Kidney (tissue), 14 donors: ENCODE results near the gene CTDSP2. TPM values are rescaled to one million over a fixed set of nuclear protein-coding genes. Genes with fewer than 3 reads are reported as not detected.
"Not testable (repeated sequence)": the region's sequence is repeated elsewhere in the genome, so short reads cannot be mapped to it uniquely, and the experiment has no call there.

Experiments
- DNase-seq, 5 donors: peaks; one replicate each; pipeline ENCODE4 v3.0.0-alpha.2; 2013 to 2020
- FAIRE-seq: peaks from 2 replicates; lab custom pipeline; 2012; peaks lifted over from hg19 to GRCh38; lab: Jason Lieb, UNC
- H3K27ac ChIP-seq, 2 donors: one replicate each; pipeline ENCODE4 v1.7.0; 2013; ENCODE audit warnings: low read depth in 2 of 2, low read length in 2 of 2, inconsistent platforms in 1 of 2
- H3K27me3 ChIP-seq: one replicate; pipeline ENCODE4 v1.7.1; 2013; ENCODE audit warnings: low read length, inconsistent platforms; ENCODE audit not compliant: control insufficient read depth, insufficient read depth
- H3K36me3 ChIP-seq, 3 donors: one replicate each; pipeline versions ENCODE4 v1.7.0 to v1.7.1; 2013; ENCODE audit warnings: low read length in 3 of 3, control low read depth in 1 of 3, inconsistent platforms in 1 of 3; ENCODE audit not compliant: insufficient read depth in 3 of 3, control insufficient read depth in 2 of 3
- H3K4me1 ChIP-seq, 3 donors: one replicate each; pipeline versions ENCODE4 v1.7.0 to v1.7.1; 2013; ENCODE audit warnings: low read length in 3 of 3, inconsistent platforms in 1 of 3, low read depth in 1 of 3; ENCODE audit not compliant: control insufficient read depth in 2 of 3, insufficient read depth in 2 of 3
- H3K4me3 ChIP-seq, 3 donors: one replicate each; pipeline versions ENCODE4 v1.7.0 to v1.8.1; 2013; ENCODE audit warnings: low read length in 3 of 3, control low read depth in 1 of 3, inconsistent platforms in 1 of 3
- H3K9ac ChIP-seq, 3 donors: one replicate each; pipeline versions ENCODE4 v1.7.0 to v1.7.1; 2013; ENCODE audit warnings: low read length in 3 of 3, control low read depth in 1 of 3, inconsistent platforms in 1 of 3
- H3K9me3 ChIP-seq, 3 donors: one replicate each; pipeline versions ENCODE4 v1.7.0 to v1.7.1; 2013; ENCODE audit warnings: low read length in 3 of 3, control low read depth in 1 of 3, inconsistent platforms in 1 of 3; ENCODE audit not compliant: control insufficient read depth in 2 of 3, insufficient read depth in 1 of 3
- intact Hi-C: fragments of 100-400 bp; cut with DNase I; formaldehyde crosslinking; loops from one replicate; pipeline ENCODE4 v1.11.1; 2022
- polyA plus RNA-seq: library from polyadenylated mRNA; stranded (reverse); fragments of 350-450 nt; fragmentation: Illumina TruSeq; extraction: RNeasy Lipid Tissue Mini Kit (QIAGEN cat#74804); gene quantifications from one replicate; pipeline ENCODE4 v1.2.3, GENCODE V29; 2014; ENCODE audit warnings: low read depth, low replicate concordance; ENCODE audit not compliant: insufficient read depth
- total RNA-seq: library from RNA; stranded (reverse); fragmentation: NEBNext Ultra II Directional; extraction: Animal tissue kit (Norgen Biotek cat#: 25700); gene quantifications from one replicate; pipeline ENCODE4 v1.2.1, GENCODE V29; 2021
- TF ChIP-seq, protein P1 (sequence below): IDR thresholded peaks from 3 replicates; pipeline ENCODE4 v1.5.1; 2012; ENCODE audit warnings: mild to moderate bottlenecking, moderate library complexity, borderline replicate concordance; ENCODE audit not compliant: insufficient read depth; ENCODE audit errors: extremely low read depth
- donor health status: control.
- donor health status: control.
- donor health status: control.
- donor health status: control.
- donor health status: control.
- donor health status: DM: yes; HTN: yes; CAD: no.
- donor health status: Normal renal cell carcinoma (clear cell type).

Gene CTDSP2
- total and polyA plus RNA-seq, 2 donors from 2014 or later: 46.0 to 198 TPM

DNA sequence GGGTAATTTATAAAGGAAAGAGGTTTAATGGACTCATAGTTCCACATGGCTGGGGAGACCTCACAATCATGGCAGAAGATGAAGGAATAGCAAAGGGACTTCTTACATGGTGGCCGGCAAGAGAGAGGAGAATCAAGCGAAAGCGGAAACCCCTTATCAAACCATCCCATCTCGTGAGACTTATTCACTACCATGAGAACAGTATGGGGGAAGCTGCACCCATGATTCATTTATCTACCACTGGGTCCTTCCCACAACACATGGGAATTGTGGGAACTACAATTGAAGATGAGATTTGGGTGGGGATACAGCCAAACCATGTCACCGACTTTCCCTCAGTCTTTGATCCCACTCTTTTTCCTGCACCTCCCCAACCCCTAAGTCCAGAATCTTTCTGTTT lies 12.6 kb upstream of the CTDSP2 start:
- no peak overlapping the region for H3K9ac ChIP-seq
- no peaks in the 10 kb centered on the region for H3K36me3 ChIP-seq
- H3K27me3 ChIP-seq: no peaks in the 10 kb centered on the region
- no peaks in the 10 kb centered on the region for H3K9me3 ChIP-seq
- intact Hi-C loops: no loop called here
- no peak overlapping the region for H3K4me3 ChIP-seq
- no peak for DNase-seq
- FAIRE-seq: no peak
- TF ChIP-seq, protein P1, sequence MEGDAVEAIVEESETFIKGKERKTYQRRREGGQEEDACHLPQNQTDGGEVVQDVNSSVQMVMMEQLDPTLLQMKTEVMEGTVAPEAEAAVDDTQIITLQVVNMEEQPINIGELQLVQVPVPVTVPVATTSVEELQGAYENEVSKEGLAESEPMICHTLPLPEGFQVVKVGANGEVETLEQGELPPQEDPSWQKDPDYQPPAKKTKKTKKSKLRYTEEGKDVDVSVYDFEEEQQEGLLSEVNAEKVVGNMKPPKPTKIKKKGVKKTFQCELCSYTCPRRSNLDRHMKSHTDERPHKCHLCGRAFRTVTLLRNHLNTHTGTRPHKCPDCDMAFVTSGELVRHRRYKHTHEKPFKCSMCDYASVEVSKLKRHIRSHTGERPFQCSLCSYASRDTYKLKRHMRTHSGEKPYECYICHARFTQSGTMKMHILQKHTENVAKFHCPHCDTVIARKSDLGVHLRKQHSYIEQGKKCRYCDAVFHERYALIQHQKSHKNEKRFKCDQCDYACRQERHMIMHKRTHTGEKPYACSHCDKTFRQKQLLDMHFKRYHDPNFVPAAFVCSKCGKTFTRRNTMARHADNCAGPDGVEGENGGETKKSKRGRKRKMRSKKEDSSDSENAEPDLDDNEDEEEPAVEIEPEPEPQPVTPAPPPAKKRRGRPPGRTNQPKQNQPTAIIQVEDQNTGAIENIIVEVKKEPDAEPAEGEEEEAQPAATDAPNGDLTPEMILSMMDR: no peak
- no peak overlapping the region for H3K27ac ChIP-seq
- H3K4me1 ChIP-seq: peaks cover 0 to 2% (median 0%) of the 10 kb centered on the region in 3 donors

DNA sequence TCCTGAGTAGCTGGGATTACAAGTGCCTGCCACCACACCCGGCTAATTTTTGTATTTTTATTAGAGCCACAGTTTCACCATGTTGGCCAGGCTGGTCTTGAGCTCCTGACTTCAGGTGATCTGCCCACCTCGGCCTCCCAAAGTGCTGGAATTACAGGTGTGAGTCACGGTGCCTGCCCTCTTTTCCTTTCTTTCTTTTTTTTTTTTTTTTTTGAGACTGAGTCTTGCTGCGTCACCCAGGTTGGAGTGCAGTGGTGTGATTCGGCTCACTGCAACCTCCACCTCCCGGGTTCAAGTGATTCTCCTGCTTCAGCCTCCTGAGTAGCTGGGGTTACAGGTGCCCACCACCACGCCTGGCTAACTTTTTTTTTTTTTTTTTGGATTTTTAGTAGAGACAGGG lies 11.6 kb upstream of the CTDSP2 start:
- H3K4me1 ChIP-seq, H3K9me3 ChIP-seq, H3K27ac ChIP-seq, FAIRE-seq, H3K27me3 ChIP-seq, DNase-seq, intact Hi-C loops, H3K36me3 ChIP-seq, H3K4me3 ChIP-seq, H3K9ac ChIP-seq: not testable (repeated sequence)

DNA sequence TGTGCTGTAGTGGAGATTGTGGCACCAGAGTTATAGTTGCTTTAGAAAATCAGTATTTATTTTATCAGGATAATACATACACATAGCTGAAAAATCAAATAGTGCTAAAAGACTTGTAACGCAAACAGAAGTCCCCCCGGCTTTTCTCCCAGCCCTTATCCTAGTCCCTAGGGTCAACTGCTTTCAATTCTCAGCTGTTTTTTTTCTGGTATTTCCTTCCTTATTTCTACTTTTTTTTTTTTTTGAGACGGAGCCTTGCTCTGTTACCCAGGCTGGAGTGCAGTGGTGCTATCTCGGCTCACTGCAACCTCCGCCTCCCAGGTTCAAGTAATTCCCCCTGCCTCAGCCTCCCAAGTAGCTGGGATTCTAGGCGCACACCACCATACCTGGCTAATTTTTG lies 8.4 kb upstream of the CTDSP2 start:
- H3K27me3 ChIP-seq: no peaks in the 10 kb centered on the region
- no peaks in the 10 kb centered on the region for H3K9me3 ChIP-seq
- H3K36me3 ChIP-seq: no peaks in the 10 kb centered on the region
- no peak overlapping the region for H3K4me3 ChIP-seq
- FAIRE-seq: no peak
- no peak for DNase-seq
- H3K27ac ChIP-seq: no peak overlapping the region
- H3K4me1 ChIP-seq: peaks cover 0 to 5% (median 4%) of the 10 kb centered on the region in 3 donors
- H3K9ac ChIP-seq: no peak overlapping the region
- intact Hi-C loops: no loop called here
- TF ChIP-seq, protein P1: no peak

DNA sequence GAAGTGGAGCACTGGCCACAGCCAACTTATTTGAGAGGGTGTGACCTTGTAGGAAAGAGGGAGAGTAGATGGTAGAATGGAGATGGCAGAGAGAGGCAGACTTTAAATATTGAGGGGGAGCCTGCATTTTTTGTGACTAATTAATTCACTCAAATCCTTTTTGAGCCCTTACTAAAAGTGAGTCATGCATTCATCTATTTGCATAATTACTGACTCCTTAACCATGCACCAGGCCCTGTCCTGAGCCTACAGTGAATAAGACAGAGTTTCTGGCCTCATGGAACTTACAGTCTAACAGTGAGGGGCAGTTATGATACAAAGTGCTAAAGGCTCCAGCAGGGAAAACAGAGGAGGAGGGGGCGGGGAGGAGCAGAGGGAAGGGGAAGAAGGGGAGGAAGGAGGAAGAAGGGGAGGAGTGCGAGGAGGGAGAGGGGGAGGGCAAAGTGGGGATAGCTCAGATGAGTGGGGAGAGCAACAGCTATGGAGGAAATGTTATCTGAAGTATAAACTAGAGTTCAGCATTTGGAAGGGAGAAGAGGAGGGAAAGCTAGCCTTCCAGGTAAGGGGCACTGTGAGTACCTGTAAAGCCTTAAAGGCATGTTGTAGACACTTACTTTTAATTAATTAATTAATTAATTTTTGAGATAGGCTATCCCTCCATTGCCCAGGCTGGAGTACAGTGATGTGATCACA lies 7.5 kb upstream of the CTDSP2 start:
- H3K4me3 ChIP-seq: no peak overlapping the region

More for the DNA sequence above, 7.5 kb upstream of the CTDSP2 start:
- no peak overlapping the region for H3K9ac ChIP-seq
- H3K27ac ChIP-seq: no peak overlapping the region
- H3K9me3 ChIP-seq: no peaks in the 10 kb centered on the region
- DNase-seq: no peak
- H3K27me3 ChIP-seq: no peaks in the 10 kb centered on the region
- no peaks in the 10 kb centered on the region for H3K36me3 ChIP-seq
- FAIRE-seq: no peak
- intact Hi-C loops: no loop called here
- peaks cover 0 to 5% (median 4%) of the 10 kb centered on the region in 3 donors for H3K4me1 ChIP-seq
- TF ChIP-seq, protein P1: no peak
